Glomerular endothelial cell (primary cell): ENCODE measurements around the gene BHLHE23. TPM values are rescaled to one million over a fixed set of nuclear protein-coding genes. Genes with fewer than 3 reads are reported as not detected.

Experiments used
- DNase-seq: peaks from one replicate; pipeline ENCODE4 v3.0.0-alpha.2; 2011; ENCODE audit warnings: low read depth, low spot score; ENCODE audit errors: extremely low read depth
- total RNA-seq: library from RNA; depleted of rRNA; stranded (reverse); fragments of >200 nt; gene quantifications from 2 replicates; pipeline ENCODE4 v1.2.3, GENCODE V29; 2015

BHLHE23 gene
- not detected in 2 replicates for total RNA-seq

DNA sequence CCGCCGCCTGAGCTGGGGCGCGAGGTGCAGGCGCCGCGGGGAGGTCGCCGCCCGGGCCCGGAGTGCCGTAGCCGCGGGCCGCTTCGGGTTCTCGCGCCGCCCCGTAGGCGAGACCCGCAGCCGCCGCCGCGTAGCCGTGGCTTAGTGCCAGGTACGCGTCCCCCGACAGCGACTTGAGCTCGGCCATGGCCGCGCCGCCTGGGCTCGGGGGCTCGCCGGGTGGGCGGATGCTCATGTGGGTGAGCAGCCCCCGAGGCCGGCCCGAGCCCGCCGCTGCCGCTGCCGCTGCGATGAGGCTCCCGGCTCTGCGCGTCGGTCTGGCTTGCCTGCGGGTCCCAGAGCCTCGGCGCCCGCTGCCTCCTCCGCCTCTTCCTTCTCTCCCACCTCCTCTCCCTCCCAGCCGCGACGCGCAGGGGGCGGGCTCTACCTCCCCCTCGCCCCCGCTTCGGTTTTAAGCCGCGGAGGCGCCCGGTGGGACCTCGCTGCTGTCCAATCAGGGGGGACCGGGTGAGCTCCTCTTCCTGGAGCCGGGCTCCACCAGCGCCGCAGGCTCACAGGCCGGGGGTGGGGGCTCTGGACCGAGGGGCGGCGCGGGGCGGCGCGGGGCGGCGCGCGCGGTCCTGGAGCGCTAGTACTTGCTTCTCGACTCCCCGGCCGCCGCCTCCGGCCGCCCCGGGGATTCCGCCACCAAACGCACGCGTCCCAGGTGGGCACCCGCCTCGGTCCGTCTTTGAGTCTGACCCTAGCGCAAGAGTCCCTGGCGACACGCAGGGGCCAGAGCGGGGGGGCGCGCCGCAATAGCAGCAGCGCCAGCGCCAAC is at the start of gene BHLHE23:
BHLHE23 (minus strand) TSS at position 425 of the 820 bp plus-strand sequence; CDS start at position 235, 190 bp downstream.
- no peak for DNase-seq

DNA sequence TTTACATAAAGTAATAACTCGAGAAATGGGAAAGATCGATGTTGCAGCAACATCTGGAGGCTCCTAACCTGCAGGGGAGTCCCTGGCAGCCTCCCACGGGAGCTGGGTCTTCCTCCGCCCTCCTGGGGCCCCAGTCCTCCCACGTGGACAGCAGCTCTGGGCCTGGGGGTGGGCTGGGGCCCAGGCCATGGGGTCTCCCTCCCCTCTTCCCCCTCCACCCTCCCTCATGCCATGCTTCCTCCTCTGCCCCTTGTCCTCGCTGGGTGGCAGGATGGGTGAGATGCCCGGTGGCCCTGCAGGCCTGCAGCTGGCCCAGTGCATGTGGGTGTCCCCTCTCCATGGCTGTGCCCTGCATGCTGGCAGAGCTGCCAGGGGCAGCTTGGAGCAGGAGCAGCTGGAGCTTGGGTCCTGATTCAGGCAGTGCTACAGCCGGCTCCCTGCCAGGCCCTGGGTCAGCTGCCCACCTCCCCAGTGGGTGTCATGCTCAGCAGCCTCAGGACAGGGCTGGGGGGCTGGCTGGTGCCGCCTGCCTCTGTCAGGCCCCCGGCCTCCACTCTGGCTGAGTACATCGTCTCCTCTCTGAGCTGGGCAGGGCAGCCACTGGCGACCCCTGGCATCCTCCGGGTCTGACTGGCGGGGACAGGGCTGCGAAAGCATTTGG is 48.9 kb upstream of the BHLHE23 start:
- no peak for DNase-seq

DNA sequence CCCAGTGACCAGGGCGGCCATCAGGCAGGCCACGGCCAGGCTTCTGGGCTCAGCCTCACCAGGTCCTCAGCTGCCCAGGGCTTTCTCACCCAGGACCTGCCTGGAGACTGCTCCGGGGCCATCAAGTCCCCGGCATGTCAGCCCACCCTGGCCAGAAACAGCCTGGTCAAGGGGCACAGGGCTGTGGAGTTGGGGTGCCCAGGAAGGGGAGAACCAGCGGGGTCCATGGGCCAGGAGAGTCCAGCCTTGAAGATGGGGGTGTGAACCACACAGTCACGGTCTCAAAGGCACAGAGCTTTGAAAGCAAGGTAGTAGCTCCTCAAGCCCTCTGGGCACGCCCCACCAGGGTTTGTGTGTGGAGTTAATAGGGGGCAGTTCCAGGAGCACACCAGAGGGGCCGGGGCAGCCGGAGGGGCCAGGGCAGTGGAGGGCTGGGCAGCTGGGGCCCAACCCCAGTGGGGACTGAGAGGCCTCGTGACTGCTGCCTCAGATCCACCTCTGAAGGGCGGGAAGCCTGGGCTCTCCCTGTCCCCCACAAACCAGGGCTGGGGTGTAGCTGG is 48.0 kb upstream of the BHLHE23 start:
- no peak for DNase-seq

DNA sequence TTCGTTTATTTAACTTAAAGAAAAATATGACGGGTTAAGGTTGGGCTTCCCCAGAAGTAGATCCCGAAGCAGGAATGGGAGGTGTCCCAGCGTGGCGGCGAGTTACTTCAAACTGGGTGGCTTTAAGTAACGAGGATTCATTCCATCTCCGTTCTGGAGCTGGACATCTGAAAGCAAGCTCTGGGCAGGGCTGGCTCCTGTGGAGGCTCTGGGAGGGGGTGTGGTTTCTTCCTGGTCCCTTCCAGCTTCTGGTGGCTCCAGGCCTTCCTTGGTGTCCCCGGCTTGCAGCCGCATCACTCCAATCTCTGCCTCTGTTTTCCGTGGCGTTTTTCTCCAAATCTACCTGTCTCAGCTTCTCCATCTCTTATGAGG is 47.3 kb upstream of the BHLHE23 start:
- no peak for DNase-seq

DNA sequence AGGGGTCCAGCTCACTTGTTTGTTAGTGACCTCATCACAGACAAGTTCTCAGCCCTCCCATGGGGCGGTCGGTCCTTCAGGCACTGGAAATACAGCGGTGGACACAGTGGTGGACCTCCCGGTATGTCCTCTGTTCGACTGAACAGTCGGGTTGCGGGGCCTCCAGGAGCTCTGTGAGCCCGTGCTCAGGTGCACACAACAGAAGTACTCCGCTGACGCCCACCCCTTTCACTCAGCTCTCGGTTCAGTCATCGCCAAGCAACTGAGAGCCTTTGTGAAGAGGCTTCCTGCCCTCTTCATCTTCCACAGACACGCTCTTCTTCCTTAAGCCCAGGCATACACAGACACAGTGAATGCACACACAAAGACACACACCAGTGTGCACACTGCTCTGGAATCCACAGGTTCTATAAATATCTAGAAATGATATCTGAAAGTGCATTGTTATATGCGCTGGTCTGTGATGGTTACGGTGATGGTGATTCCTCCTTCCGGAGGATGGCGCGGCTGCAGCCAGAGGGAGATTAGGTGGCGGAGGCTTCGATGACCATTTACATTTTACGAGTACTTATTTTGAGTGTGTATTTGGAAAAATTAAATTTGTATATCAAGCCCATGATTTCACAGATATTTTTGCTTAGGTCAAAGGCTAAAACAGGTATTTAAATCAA is 46.8 kb upstream of the BHLHE23 start:
- no peak for DNase-seq

DNA sequence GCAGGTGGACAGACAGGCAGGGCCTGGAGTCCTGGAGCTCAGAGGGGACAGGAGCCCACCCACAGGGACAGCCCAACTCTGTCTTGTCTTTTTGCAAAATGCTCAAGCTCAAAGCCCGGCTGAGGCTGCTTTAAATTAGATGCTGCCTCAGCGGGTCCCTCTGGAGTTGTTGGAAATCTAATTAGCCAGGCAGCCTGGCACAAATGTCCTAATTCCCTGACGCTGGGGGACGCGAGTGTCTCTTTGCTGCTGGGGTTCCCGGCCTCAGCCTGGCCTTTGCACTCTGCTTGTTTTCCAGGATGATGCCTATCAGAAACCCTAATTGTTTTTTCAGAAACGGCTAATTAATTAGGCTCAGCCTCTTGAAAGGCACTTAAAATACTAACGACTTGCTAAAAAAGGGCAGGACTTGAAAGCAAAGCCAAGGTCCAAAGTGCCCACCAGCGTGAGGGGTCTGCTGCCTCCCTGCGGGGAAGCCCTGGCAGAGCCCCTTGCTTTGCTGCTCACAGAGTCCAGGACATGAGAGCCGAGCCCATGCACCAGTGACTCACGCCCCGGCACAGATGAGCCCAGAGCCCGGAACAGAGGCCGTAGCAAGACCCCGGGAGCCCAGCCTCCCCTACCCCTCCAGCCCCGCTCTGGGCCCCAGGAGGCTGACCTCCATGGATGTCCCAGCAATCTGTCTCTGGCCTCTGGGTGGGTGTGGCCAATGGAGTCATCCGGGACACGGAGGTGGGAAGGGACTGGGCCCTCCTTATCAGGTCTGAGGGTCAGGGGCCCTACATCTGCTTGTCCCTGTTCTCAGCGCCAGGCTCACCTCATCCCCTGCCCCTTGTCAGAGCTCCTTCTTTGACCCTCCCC is 46.0 kb upstream of the BHLHE23 start:
- DNase-seq = no peak

DNA sequence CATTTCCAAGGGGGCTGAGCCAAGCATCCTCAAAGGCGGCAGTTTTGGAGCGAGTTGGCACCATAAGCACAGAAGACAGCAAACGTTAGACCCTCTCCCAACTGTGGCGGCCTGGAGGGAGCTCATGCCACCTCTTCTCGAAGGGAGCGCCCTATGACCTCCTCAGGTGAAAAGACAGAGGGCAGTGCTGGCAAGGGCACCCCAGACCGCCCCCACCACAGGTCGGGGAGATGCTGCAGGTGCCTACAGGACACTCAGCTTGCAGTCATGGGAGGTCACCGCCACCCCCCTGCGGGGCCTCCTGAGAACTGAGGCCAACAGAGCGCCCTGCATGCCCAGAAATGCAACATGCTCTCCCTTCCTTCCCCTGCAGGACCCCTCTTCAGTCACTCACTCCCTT is 45.1 kb upstream of the BHLHE23 start:
- no peak for DNase-seq

DNA sequence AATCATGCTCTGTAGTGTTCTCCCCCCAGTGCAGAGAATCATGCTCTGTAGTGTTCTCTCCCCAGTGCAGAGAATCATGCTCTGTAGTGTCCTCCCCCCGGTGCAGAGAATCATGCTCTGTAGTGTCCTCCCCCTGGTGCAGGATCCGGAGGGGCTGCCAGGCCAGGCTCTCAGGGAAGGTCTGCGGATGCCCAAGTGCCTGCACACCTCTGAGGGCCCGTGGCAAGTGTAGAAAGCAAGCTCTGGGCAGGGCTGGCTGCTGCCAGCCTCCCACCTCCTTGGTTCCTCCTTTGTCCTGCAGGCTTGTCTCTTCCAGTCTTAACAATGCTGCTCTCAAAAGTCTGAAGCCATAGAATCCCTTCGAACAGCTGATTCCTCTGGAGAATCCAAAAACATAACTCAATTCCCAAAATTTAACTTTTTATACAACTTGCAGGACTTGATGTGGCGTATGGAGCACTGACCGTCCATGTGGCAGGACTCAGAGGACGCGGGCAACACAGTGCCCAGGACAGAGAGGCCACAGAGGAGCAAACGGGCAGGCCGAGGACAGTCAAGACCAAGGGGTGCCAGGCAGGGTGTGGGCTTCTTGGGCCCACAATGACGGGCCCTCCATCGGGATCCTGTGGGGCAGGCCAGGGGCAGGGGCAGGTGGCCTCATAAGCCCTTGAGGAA is 44.6 kb upstream of the BHLHE23 start:
- no peak for DNase-seq

DNA sequence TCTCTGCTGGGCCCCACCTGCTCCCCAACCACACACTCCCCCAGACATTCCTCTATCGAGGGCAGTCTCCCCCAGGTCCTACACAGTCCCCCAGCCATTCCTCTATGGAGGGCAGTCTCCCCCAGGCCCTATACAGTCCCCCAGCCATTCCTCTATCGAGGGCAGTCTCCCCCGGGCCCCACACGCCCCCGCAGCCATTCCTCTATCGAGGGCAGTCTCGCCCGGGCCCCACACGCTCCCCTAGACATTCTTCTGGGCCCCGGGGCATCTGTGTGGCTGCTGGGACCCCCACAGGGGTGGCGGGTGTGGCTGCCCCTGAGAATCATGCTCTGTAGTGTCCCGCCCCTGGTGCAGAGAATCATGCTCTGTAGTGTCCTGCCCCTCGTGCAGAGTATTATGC is 43.6 kb upstream of the BHLHE23 start:
- DNase-seq = no peak

DNA sequence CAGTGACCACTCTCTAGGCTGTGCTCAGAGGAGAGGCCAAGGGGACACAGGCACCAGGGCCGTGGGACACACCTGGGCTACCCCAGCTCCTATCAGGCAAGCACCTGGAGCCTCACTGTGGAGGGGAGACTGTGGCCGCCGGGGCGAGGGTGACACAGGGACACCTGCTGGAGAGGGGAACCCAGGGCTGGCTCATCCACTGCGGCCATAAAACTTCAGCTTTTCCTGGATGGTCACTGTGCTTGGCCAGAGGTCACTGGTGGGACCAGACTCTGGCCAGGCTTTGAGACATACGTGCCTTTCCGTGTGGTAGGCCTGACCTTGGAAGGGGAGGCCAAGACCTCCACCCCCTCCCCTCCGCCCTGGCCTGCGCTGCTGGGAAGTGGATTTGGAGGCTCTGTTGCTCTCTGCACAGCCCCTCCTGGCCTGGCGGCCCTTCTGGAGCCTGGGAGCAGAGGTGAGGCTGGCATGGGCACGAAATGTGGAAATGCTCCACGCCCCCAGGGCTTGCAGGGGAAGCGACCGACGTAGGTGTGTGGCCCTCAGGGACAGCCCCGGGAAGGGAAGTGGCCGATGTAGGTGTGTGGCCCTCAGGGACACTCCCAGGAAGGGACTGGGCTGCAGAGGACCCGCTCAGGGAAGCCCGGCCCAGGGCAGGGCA is 42.9 kb upstream of the BHLHE23 start:
- DNase-seq = no peak

DNA sequence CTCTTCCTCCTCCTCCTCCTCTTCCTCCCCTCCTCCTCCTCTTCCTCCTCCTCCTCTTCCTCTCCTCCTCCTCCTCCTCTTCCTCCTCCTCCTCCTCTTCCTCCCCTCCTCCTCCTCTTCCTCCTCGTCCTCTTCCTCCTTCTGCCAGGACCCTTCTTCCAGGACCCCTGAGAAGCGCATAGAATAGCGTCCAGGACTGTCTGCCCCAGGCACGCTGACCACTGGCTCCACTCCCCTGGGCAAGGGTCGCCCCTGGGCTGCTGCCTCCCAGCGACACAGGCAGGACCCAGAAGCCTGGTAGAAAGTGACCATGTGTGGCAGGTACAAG is 42.4 kb upstream of the BHLHE23 start:
- no peak for DNase-seq

DNA sequence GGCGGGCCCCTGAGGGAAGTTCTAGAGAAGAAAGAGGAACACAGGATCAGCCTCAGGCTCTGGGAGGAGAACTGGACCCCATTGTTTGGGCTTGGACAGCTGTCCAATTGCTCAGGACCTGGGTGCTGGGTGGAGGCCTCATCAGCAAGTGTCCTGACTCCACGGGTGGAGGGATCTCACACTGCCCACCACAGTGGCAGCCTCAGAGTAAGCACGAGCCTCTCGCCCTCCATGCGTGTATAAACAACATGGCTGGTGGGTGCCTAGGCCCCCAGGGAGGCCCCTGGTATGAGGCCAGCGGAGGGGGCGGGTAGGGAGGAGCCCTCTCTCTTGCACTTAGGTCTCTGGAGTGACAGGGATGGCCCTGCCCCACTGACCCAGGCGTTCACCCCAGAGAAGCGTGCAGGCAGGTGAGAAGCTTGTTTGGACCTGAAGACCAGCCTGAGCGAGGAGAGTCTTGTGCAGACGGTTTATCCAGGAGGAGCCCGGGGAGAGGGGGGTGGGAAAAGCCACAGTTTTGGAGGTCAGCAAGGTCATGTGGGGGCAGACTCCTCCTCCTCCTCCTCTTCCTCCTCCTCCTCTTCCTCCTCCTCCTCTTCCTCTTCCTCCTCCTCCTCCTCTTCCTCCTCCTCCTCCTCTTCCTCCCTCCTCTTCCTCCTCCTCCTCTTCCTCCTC is 41.9 kb upstream of the BHLHE23 start:
- no peak for DNase-seq

DNA sequence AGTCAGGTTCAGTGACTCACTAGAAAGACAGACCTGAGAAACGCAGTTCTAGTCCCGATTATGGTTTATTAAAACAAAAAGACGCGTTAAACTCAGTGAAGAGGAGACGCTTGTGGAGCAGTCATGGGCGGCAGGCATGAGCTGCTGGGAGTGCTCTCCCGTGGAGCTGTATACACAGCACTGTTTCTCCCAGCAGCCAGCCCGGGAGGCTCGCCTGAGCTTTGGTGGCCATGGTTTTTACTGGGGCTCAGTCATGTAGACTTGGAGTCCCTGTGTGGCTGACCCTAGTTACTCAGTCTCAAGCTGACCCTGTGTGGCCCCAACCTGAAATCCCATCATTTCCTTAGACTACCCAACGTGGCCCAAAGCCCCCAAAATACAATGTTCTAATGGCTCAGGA is 41.2 kb upstream of the BHLHE23 start:
- no peak for DNase-seq

DNA sequence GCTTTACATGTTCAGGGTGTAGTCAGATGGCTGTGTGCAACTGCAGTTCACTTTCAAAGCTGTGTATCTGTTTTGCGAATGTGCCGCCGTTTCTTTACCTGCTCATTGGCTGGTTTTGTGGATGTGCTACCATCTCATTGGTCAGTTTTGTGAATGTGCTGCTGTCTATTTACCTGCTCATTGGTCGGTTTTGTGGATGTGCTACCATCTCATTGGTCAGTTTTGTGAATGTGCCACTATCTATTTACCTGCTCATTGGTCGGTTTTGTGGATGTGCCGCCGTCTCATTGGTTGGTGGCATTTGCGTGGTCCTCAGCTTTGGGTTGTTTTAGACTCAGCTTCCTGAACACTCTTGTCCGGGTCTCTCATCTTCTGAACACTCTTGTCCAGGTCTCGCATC is 40.5 kb upstream of the BHLHE23 start:
- no peak for DNase-seq

DNA sequence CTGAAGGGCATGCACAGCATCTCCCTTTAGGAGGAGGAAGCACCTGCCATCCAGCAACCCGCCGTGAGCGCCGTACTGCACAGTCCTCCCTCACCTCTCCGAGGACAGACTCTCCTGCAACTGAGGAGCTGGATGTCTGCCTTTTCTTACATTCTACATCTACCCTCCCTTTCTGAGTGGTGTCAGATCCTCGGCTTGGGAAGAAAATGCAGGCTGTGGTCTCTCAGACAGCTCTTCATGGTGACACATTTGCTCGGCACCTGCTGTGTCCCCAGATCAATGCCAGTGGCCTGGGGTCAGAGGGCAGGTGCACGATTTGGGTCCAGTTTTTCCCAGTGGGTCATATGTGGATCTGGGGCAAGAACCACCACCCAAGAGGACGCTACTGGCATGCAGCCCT is 40.1 kb upstream of the BHLHE23 start:
- no peak for DNase-seq

DNA sequence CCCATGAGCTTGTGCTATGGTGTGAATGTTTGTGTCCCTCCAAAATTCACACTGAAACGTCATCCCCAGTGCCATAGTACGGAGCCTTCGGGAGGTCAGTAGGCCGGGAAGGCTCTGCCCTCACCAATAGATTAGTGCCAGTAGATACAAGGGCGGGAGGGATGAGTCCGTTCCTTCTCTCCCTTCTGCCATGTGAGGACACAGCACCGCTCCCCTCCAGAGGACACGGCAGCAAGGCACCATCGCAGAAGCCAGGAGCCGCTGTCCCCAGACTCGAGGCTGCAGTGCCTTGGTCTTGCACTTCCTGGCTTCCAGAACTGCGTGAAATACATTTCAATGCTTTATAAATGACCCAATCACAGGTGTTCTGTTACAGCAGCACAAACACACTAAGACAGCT is 39.2 kb upstream of the BHLHE23 start:
- DNase-seq = no peak

DNA sequence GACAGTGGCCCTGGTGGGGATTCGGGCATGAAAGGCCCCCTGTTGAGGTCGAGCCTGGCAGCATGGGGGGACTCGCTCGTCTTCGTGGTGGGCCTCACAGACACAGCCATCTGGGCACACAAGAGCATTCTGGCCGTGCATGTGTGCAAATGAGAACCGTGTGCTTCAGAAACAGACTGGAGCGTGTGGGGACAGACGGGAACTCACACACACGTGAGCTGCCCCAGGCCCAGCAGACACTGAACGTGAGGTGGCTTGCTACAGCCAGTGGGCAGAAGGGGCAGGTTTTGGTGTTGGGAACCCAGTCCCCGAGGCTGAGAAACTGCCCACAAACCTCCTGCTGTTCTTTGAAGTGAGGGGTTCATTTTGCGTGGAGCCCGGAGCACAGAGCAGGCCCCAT is 38.6 kb upstream of the BHLHE23 start:
- DNase-seq = no peak

DNA sequence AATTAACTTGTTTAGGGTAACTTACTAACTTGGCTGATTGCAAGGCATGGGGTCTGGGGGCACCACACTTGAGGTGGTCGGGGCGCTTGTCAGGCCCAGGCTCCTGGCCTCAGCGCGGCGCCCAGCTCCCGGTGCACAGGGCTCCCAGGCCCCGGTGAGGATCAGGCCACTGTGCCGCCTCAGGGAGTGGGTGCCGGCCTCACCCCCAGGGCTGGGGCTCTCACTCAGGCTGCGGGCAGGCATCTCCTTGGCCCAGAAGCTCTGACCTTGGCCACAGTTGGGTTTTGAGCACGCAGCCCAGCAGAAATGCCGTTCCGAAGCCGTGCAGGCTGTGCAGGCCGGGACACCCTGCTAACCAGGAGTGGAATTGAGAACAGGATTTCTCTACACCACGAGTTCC is 37.8 kb upstream of the BHLHE23 start:
- no peak for DNase-seq

DNA sequence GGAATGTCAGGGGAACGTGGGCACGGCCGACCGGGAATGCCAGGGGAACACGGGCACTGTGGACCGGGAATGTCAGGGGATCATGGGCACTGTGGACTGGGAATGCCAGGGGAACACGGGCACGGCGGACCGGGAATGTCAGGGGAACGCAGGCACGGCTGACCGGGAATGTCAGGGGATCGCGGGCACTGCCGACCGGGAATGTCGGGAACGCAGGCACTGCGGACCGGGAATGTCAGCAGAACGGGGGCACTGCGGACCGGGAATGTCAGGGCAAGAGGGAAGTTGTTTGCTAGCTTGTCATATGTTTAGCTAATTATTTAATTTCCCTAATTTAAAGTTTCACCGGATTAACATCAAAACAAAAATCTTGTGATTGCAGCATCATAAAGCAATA is 37.4 kb upstream of the BHLHE23 start:
- DNase-seq = no peak
